Osteocyte (in vitro differentiated cells): ENCODE data around the gene RCL1. TPM values are rescaled to one million over a fixed set of nuclear protein-coding genes. Genes with fewer than 3 reads are reported as not detected.

Source experiments
- DNase-seq: peaks from one replicate; pipeline ENCODE4 v3.0.0; 2021; ENCODE audit warnings: mixed read lengths; ENCODE audit not compliant: unreplicated experiment; ENCODE audit errors: extremely low spot score
- H3K27ac Mint-ChIP-seq: one replicate; pipeline ENCODE4 v1.8.0; 2021; ENCODE audit warnings: mild to moderate bottlenecking, mixed read lengths; ENCODE audit not compliant: unreplicated experiment
- H3K27me3 Mint-ChIP-seq: one replicate; pipeline ENCODE4 v1.8.0; 2021; ENCODE audit warnings: mixed read lengths; ENCODE audit not compliant: unreplicated experiment
- H3K36me3 Mint-ChIP-seq: one replicate; pipeline ENCODE4 v1.8.0; 2021; ENCODE audit warnings: mixed read lengths; ENCODE audit not compliant: unreplicated experiment
- H3K4me1 Mint-ChIP-seq: one replicate; pipeline ENCODE4 v1.8.0; 2021; ENCODE audit warnings: mixed read lengths; ENCODE audit not compliant: unreplicated experiment
- H3K4me3 Mint-ChIP-seq: one replicate; pipeline ENCODE4 v1.8.0; 2021; ENCODE audit warnings: mild to moderate bottlenecking, moderate library complexity, mixed read lengths; ENCODE audit not compliant: unreplicated experiment
- H3K9me3 Mint-ChIP-seq: one replicate; pipeline ENCODE4 v1.8.0; 2021; ENCODE audit warnings: mixed read lengths; ENCODE audit not compliant: unreplicated experiment
- CTCF ChIP-seq: fragments of 200-600 bp; sonication (generic); IDR thresholded peaks from 2 replicates; pipeline ENCODE4 v1.5.0; 2021; ENCODE audit warnings: antibody characterized with exemption, mild to moderate bottlenecking, moderate library complexity
- total RNA-seq: library from RNA; stranded (reverse); gene quantifications from 2 replicates; pipeline ENCODE4 v1.2.1, GENCODE V29; 2021

Gene RCL1
- total RNA-seq, 1 donor from 2014 or later: 13.4 TPM

- Mint-ChIP-seq H3K9me3 (peaks cover 18% of the 10 kb centered on the region), H3K4me3 (no peak overlapping the region), H3K27ac (no peak overlapping the region), H3K36me3 (peaks cover 15% of the 10 kb centered on the region), H3K27me3 (no peaks in the 10 kb centered on the region), H3K4me1 (peaks cover 13% of the 10 kb centered on the region)
- no peak for DNase-seq
- TF ChIP-seq CTCF: no peak
These were observed 11.2 kb downstream of the RCL1 start for GRCh38 chr9:4803670-4804530.

GRCh38 chr9:4804531-4805016, 11.8 kb downstream of the RCL1 start:
- Mint-ChIP-seq H3K27ac (no peak overlapping the region), H3K36me3 (peaks cover 16% of the 10 kb centered on the region), H3K4me3 (no peak overlapping the region), H3K9me3 (peaks cover 18% of the 10 kb centered on the region), H3K27me3 (no peaks in the 10 kb centered on the region), H3K4me1 (peaks cover 10% of the 10 kb centered on the region)
- no peak for DNase-seq
- TF ChIP-seq CTCF: no peak

GRCh38 chr9:4805191-4805918, 12.6 kb downstream of the RCL1 start:
- Mint-ChIP-seq H3K4me1 (peaks cover 12% of the 10 kb centered on the region), H3K27me3 (no peaks in the 10 kb centered on the region), H3K4me3 (no peak overlapping the region), H3K9me3 (peaks cover 18% of the 10 kb centered on the region), H3K36me3 (peaks cover 16% of the 10 kb centered on the region), H3K27ac (no peak overlapping the region)
- no peak for DNase-seq
- TF ChIP-seq CTCF: no peak

- Mint-ChIP-seq H3K9me3 (peaks cover 25% of the 10 kb centered on the region), H3K4me1 (peaks cover 16% of the 10 kb centered on the region), H3K36me3 (peaks cover 16% of the 10 kb centered on the region), H3K4me3 (no peak overlapping the region), H3K27ac (no peak overlapping the region), H3K27me3 (no peaks in the 10 kb centered on the region)
- DNase-seq: no peak
- TF ChIP-seq CTCF: no peak
These were observed 17.8 kb downstream of the RCL1 start for GRCh38 chr9:4810565-4810964.

- H3K4me1 Mint-ChIP-seq: peaks cover 22% of the 10 kb centered on the region
These were observed 19.1 kb downstream of the RCL1 start for GRCh38 chr9:4811824-4812223.

More at GRCh38 chr9:4811824-4812223, 19.1 kb downstream of the RCL1 start:
- Mint-ChIP-seq H3K27me3 (no peaks in the 10 kb centered on the region), H3K27ac (no peak overlapping the region), H3K9me3 (peaks cover 19% of the 10 kb centered on the region), H3K36me3 (peaks cover 12% of the 10 kb centered on the region), H3K4me3 (no peak overlapping the region)
- no peak for TF ChIP-seq CTCF
- no peak for DNase-seq
